H9 (cell line): ENCODE results near the gene PI16. TPM values are rescaled to one million over a fixed set of nuclear protein-coding genes. Genes with fewer than 3 reads are reported as not detected.
A peak's percentile ranks its signal among the peaks of the same experiment; 100 is the strongest.

Experiments used
- DNase-seq: peaks from one replicate; pipeline ENCODE4 v3.0.0-alpha.2; 2017
- H2AFZ ChIP-seq: one replicate; pipeline ENCODE4 v1.6.1; 2013; ENCODE audit warnings: mild to moderate bottlenecking, low read length, control low read depth, moderate library complexity
- H2AK5ac ChIP-seq: 2 replicates; pipeline ENCODE4 v1.6.1; 2013; ENCODE audit warnings: low read length, control low read depth, mixed read lengths; ENCODE audit not compliant: insufficient read length
- H2BK120ac ChIP-seq: one replicate; pipeline ENCODE4 v1.6.1; 2013; ENCODE audit warnings: low read depth, mild to moderate bottlenecking, low read length, control low read depth, inconsistent platforms; ENCODE audit not compliant: poor library complexity, severe bottlenecking
- H2BK12ac ChIP-seq: 2 replicates; pipeline ENCODE4 v1.6.1; 2013; ENCODE audit warnings: low read length, control low read depth, mixed read lengths, low read depth; ENCODE audit not compliant: insufficient read length
- H2BK15ac ChIP-seq: 2 replicates; pipeline ENCODE4 v1.6.1; 2013; ENCODE audit warnings: low read depth, low read length, control low read depth
- H2BK20ac ChIP-seq: one replicate; pipeline ENCODE4 v1.6.1; 2013; ENCODE audit warnings: low read depth, mild to moderate bottlenecking, low read length, control low read depth, inconsistent platforms; ENCODE audit not compliant: poor library complexity, severe bottlenecking
- H2BK5ac ChIP-seq: 2 replicates; pipeline ENCODE4 v1.6.1; 2013; ENCODE audit warnings: low read length, control low read depth, mixed read lengths; ENCODE audit not compliant: insufficient read length
- H3K14ac ChIP-seq: 2 replicates; pipeline ENCODE4 v1.6.1; 2013; ENCODE audit warnings: low read length, control low read depth; ENCODE audit not compliant: insufficient read depth
- H3K18ac ChIP-seq: 2 replicates; pipeline ENCODE4 v1.6.1; 2013; ENCODE audit warnings: low read depth, mild to moderate bottlenecking, mixed read lengths, low read length, control low read depth; ENCODE audit not compliant: insufficient read length
- H3K23ac ChIP-seq: 2 replicates; pipeline ENCODE4 v1.6.1; 2013; ENCODE audit warnings: low read length, control low read depth, mixed read lengths, low read depth; ENCODE audit not compliant: insufficient read length
- H3K23me2 ChIP-seq: 2 replicates; pipeline ENCODE4 v1.6.1; 2013; ENCODE audit warnings: low read depth, mild to moderate bottlenecking, mixed read lengths, low read length, control low read depth; ENCODE audit not compliant: insufficient read length, poor library complexity, severe bottlenecking
- H3K27ac ChIP-seq: 2 replicates; pipeline ENCODE4 v1.5.1; 2013; ENCODE audit warnings: low read length, control low read depth, mixed read lengths, low read depth; ENCODE audit not compliant: insufficient read length
- H3K27me3 ChIP-seq: 2 replicates; pipeline ENCODE4 v1.6.1; 2013; ENCODE audit warnings: low read length, control low read depth, inconsistent platforms; ENCODE audit not compliant: insufficient read depth
- H3K4ac ChIP-seq: 2 replicates; pipeline ENCODE4 v1.6.1; 2013; ENCODE audit warnings: low read depth, mild to moderate bottlenecking, control low read depth, inconsistent platforms, low read length, moderate library complexity
- H3K4me1 ChIP-seq: 2 replicates; pipeline ENCODE4 v1.6.1; 2013; ENCODE audit warnings: low read length, control low read depth, inconsistent platforms; ENCODE audit not compliant: insufficient read depth
- H3K4me2 ChIP-seq: 2 replicates; pipeline ENCODE4 v1.6.1; 2013; ENCODE audit warnings: low read length, control low read depth, mixed read lengths; ENCODE audit not compliant: insufficient read length, insufficient read depth
- H3K56ac ChIP-seq: 2 replicates; pipeline ENCODE4 v1.6.1; 2013; ENCODE audit warnings: low read depth, mild to moderate bottlenecking, mixed read lengths, low read length, control low read depth; ENCODE audit not compliant: insufficient read length
- H3K79me1 ChIP-seq: 2 replicates; pipeline ENCODE4 v1.6.1; 2013; ENCODE audit warnings: low read depth, mild to moderate bottlenecking, moderate library complexity, low read length, control low read depth, inconsistent platforms; ENCODE audit not compliant: insufficient read depth, poor library complexity, severe bottlenecking
- H3K79me2 ChIP-seq: 2 replicates; pipeline ENCODE4 v1.6.1; 2013; ENCODE audit warnings: low read length, control low read depth, inconsistent platforms; ENCODE audit not compliant: insufficient read depth
- H3K9ac ChIP-seq: 2 replicates; pipeline ENCODE4 v1.6.1; 2013; ENCODE audit warnings: low read length, control low read depth, mixed read lengths; ENCODE audit not compliant: insufficient read length; ENCODE audit errors: extremely low read depth
- H3K9me3 ChIP-seq: one replicate; pipeline ENCODE4 v1.6.1; 2013; ENCODE audit warnings: low read depth, low read length, inconsistent platforms; ENCODE audit not compliant: control insufficient read depth
- H3T11ph ChIP-seq: one replicate; pipeline ENCODE4 v1.6.1; 2013; ENCODE audit warnings: mild to moderate bottlenecking, low read length, control low read depth, inconsistent platforms
- H4K20me1 ChIP-seq: one replicate; pipeline ENCODE4 v1.6.1; 2013; ENCODE audit not compliant: control insufficient read depth, insufficient read length, insufficient read depth
- H4K5ac ChIP-seq: 2 replicates; pipeline ENCODE4 v1.6.1; 2013; ENCODE audit warnings: low read depth, mild to moderate bottlenecking, mixed read lengths, low read length, control low read depth; ENCODE audit not compliant: insufficient read length
- H4K8ac ChIP-seq: replicated peaks from 2 replicates; pipeline ENCODE4 v1.6.1; 2013; ENCODE audit warnings: low read length, control low read depth, mixed read lengths, low read depth; ENCODE audit not compliant: insufficient read length
- H4K91ac ChIP-seq: 2 replicates; pipeline ENCODE4 v1.6.1; 2013; ENCODE audit warnings: low read depth, mild to moderate bottlenecking, moderate library complexity, mixed read lengths, low read length, control low read depth; ENCODE audit not compliant: insufficient read length
- H3K27ac Mint-ChIP-seq, 3 experiments: 2 replicates in 2 of 3; 3 replicates in 1 of 3; pipeline ENCODE4 v1.8.0; 2020 to 2021; ENCODE audit warnings: mixed read lengths in 3 of 3, mild to moderate bottlenecking in 1 of 3, moderate library complexity in 1 of 3
- H3K27me3 Mint-ChIP-seq: 2 replicates; pipeline ENCODE4 v1.8.0; 2021; ENCODE audit warnings: low read depth, mild to moderate bottlenecking, moderate library complexity, mixed read lengths
- H3K36me3 Mint-ChIP-seq, 3 experiments: 2 replicates in 2 of 3; 3 replicates in 1 of 3; pipeline ENCODE4 v1.8.0; 2020 to 2021; ENCODE audit warnings: low read depth in 3 of 3, mixed read lengths in 3 of 3; ENCODE audit not compliant: insufficient read depth in 1 of 3
- H3K4me1 Mint-ChIP-seq, 2 experiments: 2 replicates each; pipeline ENCODE4 v1.8.0; 2020; ENCODE audit warnings: mixed read lengths in 2 of 2
- H3K4me3 Mint-ChIP-seq, 2 experiments: 2 replicates in 1 of 2; 3 replicates in 1 of 2; pipeline ENCODE4 v1.8.0; 2020 to 2021; ENCODE audit warnings: mild to moderate bottlenecking in 2 of 2, mixed read lengths in 2 of 2, moderate library complexity in 1 of 2
- H3K9me3 Mint-ChIP-seq, 2 experiments: 2 replicates in 1 of 2; 3 replicates in 1 of 2; pipeline ENCODE4 v1.8.0; 2020; ENCODE audit warnings: mild to moderate bottlenecking in 2 of 2, mixed read lengths in 2 of 2, moderate library complexity in 1 of 2
- CTCF ChIP-seq: fragments of 200-600 bp; sonication (generic); conservative IDR thresholded peaks from 3 replicates; pipeline ENCODE4 v1.8.0; 2021; ENCODE audit warnings: antibody characterized with exemption, mild to moderate bottlenecking
- WGBS: extraction: QIAGEN DNeasy Blood & Tissue Kit; methylation state at CpG from one replicate; pipeline ENCODE4 v1.1.7; 2013; ENCODE audit warnings: missing lambda C conversion rate, low lambda C conversion rate, mixed read lengths; ENCODE audit not compliant: insufficient read length; ENCODE audit errors: extremely low coverage; 5-methylcytosine and 5-hydroxymethylcytosine counted together
- total RNA-seq: library from RNA; stranded (reverse); gene quantifications from 2 replicates; pipeline ENCODE4 v1.2.1, GENCODE V29; 2021

Gene PI16
- total RNA-seq, 1 experiment from 2014 or later, result not detected

- no peak overlapping the region for H3K9ac ChIP-seq
- WGBS, result no CpG with 5 or more reads among the region's 5 CpGs
- peaks cover 1 to 11% (median 3%) of the 10 kb centered on the region in 3 experiments; a peak in 3 of 7 replicates for H3K36me3 Mint-ChIP-seq
- H3K14ac ChIP-seq, result no peak overlapping the region
- H3T11ph ChIP-seq, result no peak overlapping the region
- H3K4me1 ChIP-seq, result peaks cover 4% of the 10 kb centered on the region
- no peak overlapping the region for H2BK20ac ChIP-seq
- no peak overlapping the region for H3K4me3 Mint-ChIP-seq
- H3K4me1 Mint-ChIP-seq, result peaks cover 14 to 18% of the 10 kb centered on the region in 2 experiments
- H3K27me3 ChIP-seq, result no peaks in the 10 kb centered on the region
- H3K9me3 ChIP-seq, result no peaks in the 10 kb centered on the region
- no peak overlapping the region for H3K56ac ChIP-seq
- no peak overlapping the region for H3K4me2 ChIP-seq
- peaks cover 12 to 17% of the 10 kb centered on the region in 2 experiments; a peak in 3 of 5 replicates for H3K9me3 Mint-ChIP-seq
- TF ChIP-seq CTCF, result no peak
- H3K4ac ChIP-seq, result no peak overlapping the region
- no peak overlapping the region for H2BK5ac ChIP-seq
- no peak overlapping the region for H2AK5ac ChIP-seq
- H3K27me3 Mint-ChIP-seq, result peaks cover 7% of the 10 kb centered on the region; the same call in 1 of the 2 replicates
- no peak overlapping the region for H4K8ac ChIP-seq
- peak overlapping the region in 1 of 3 experiments; percentile 65; a peak in 1 of 7 replicates for H3K27ac Mint-ChIP-seq
- no peak overlapping the region for H3K23ac ChIP-seq
- no peak overlapping the region for H4K91ac ChIP-seq
- no peak overlapping the region for H2BK15ac ChIP-seq
- H3K18ac ChIP-seq, result no peak overlapping the region
- H2AFZ ChIP-seq, result no peak overlapping the region
- H3K79me2 ChIP-seq, result no peaks in the 10 kb centered on the region
- no peaks in the 10 kb centered on the region for H3K23me2 ChIP-seq
- no peaks in the 10 kb centered on the region for H3K79me1 ChIP-seq
- H2BK12ac ChIP-seq, result no peak overlapping the region
- H3K27ac ChIP-seq, result no peak overlapping the region
- DNase-seq, result no peak
- no peak overlapping the region for H2BK120ac ChIP-seq
- H4K5ac ChIP-seq, result no peak overlapping the region
- H4K20me1 ChIP-seq, result no peaks in the 10 kb centered on the region
These were observed 9.9 kb upstream of the PI16 start for GRCh38 chr6:36944650-36945049.
